Spleen (tissue), 7 donors: ENCODE measurements around the gene HTR5A.

Experiments used
- CTCF ChIP-seq, 11 experiments: fragments of 200-600 bp in 7 of 11; fragments of 450-650 bp in 4 of 11; sonication (generic) in 4 of 11; IDR thresholded peaks in 8 of 11; conservative IDR thresholded peaks in 3 of 11; 1 replicate in 7 of 11; 2 replicates in 4 of 11; pipeline versions ENCODE4 v1.4.0 to v1.8.0; 2016 to 2021; ENCODE audit warnings: antibody characterized with exemption in 11 of 11, inconsistent platforms in 4 of 11, mild to moderate bottlenecking in 1 of 11
- POLR2A ChIP-seq, 3 donors: fragments of 450-650 bp; IDR thresholded peaks; one replicate each; pipeline ENCODE4 v1.5.1; 2017; ENCODE audit warnings: antibody characterized with exemption in 3 of 3, mild to moderate bottlenecking in 1 of 3
- donor health status: DM: no; HTN: no; CAD: no; lungs with moderate emphysema.
- donor health status: DM: no; HTN: no; CAD: no.
- donor health status: DM: no; HTN: no; CAD: no.

- TF ChIP-seq CTCF (IDR thresholded peaks at IDR 0.05 in 8 of 11, conservative IDR thresholded peaks at IDR 0.05 in 3 of 11): no peak
- TF ChIP-seq POLR2A (IDR thresholded peaks at IDR 0.05): no peak
Observed at GRCh38 chr7:155107126-155107525, 37.0 kb downstream of the HTR5A start.
